Neural cell (in vitro differentiated cells): Measurements from ENCODE around the gene C10orf53. TPM values are rescaled to one million over a fixed set of nuclear protein-coding genes. Genes with fewer than 3 reads are reported as not detected.

Experiments
- H2AFZ ChIP-seq: fragments of 200-600, 300-800 bp; sonication (generic), shearing (Covaris generic); 2 replicates; pipeline ENCODE4 v1.6.0; 2014; ENCODE audit warnings: low read depth, mild to moderate bottlenecking, antibody characterized with exemption, low read length, moderate library complexity
- H3F3A ChIP-seq: fragments of 200-600 bp; shearing (Covaris generic); 2 replicates; pipeline ENCODE4 v1.6.1; 2016; ENCODE audit warnings: mild to moderate bottlenecking, moderate library complexity, mixed read lengths, antibody characterized with exemption, low read length; ENCODE audit not compliant: insufficient read depth, poor library complexity, severe bottlenecking
- H3K27ac ChIP-seq: fragments of 200-600, 300-800 bp; sonication (generic), shearing (Covaris generic); 2 replicates; pipeline ENCODE4 v1.5.1; 2014; ENCODE audit warnings: mild to moderate bottlenecking, low read length, moderate library complexity
- H3K27me3 ChIP-seq: fragments of 300-800, 200-600 bp; sonication (generic), shearing (Covaris generic); 2 replicates; pipeline ENCODE4 v1.6.0; 2014; ENCODE audit warnings: mild to moderate bottlenecking, low read depth, low read length, moderate library complexity; ENCODE audit not compliant: insufficient read depth
- H3K36me3 ChIP-seq: fragments of 300-800, 200-600 bp; sonication (generic), shearing (Covaris generic); 2 replicates; pipeline ENCODE4 v1.5.1; 2014; ENCODE audit warnings: mild to moderate bottlenecking, antibody characterized with exemption, low read length, moderate library complexity; ENCODE audit not compliant: insufficient read depth
- H3K4me2 ChIP-seq: fragments of 300-800, 200-600 bp; sonication (generic), shearing (Covaris generic); 2 replicates; pipeline ENCODE4 v1.6.0; 2014; ENCODE audit warnings: mild to moderate bottlenecking, low read length
- H3K4me3 ChIP-seq: fragments of 300-800, 200-600 bp; sonication (generic), shearing (Covaris generic); 2 replicates; pipeline ENCODE4 v1.5.1; 2014; ENCODE audit warnings: mild to moderate bottlenecking, low read length, moderate library complexity
- H3K79me2 ChIP-seq: fragments of 200-600 bp; shearing (Covaris generic); replicated peaks from 2 replicates; pipeline ENCODE4 v1.6.0; 2014; ENCODE audit warnings: mild to moderate bottlenecking, low read length, moderate library complexity; ENCODE audit not compliant: insufficient read depth
- H3K9ac ChIP-seq: fragments of 300-800, 200-600 bp; sonication (generic), shearing (Covaris generic); 2 replicates; pipeline ENCODE4 v1.6.1; 2016; ENCODE audit warnings: mild to moderate bottlenecking, low read length, mixed read lengths
- H3K9me2 ChIP-seq: fragments of 200-600 bp; shearing (Covaris generic); 2 replicates; pipeline ENCODE4 v1.6.1; 2016; ENCODE audit warnings: mild to moderate bottlenecking, low read length, mixed read lengths; ENCODE audit not compliant: insufficient read depth
- H3K9me3 ChIP-seq: fragments of 200-600, 300-800 bp; sonication (generic), shearing (Covaris generic); 2 replicates; pipeline ENCODE4 v1.6.1; 2016; ENCODE audit warnings: mild to moderate bottlenecking, mixed run types, low read length, moderate library complexity, mixed read lengths
- H4K20me1 ChIP-seq: fragments of 200-600 bp; shearing (Covaris generic); 2 replicates; pipeline ENCODE4 v1.6.1; 2016; ENCODE audit warnings: mild to moderate bottlenecking, mixed run types; ENCODE audit not compliant: insufficient read depth
- CTCF ChIP-seq: fragments of 450-650 bp; IDR thresholded peaks from 2 replicates; pipeline ENCODE4 v1.5.1; 2014; ENCODE audit warnings: antibody characterized with exemption, mild to moderate bottlenecking, moderate library complexity; ENCODE audit not compliant: poor library complexity, severe bottlenecking
- EP300 ChIP-seq: fragments of 450-650 bp; conservative IDR thresholded peaks from 2 replicates; pipeline ENCODE4 v1.6.1; 2014; ENCODE audit warnings: antibody characterized with exemption, mild to moderate bottlenecking, moderate library complexity; ENCODE audit not compliant: poor library complexity, severe bottlenecking
- EZH2 ChIP-seq: fragments of 200-600, 300-800 bp; shearing (Covaris generic), sonication (generic); IDR thresholded peaks from 2 replicates; pipeline ENCODE4 v1.6.1; 2014; ENCODE audit warnings: antibody characterized with exemption, low read length, borderline replicate concordance, mild to moderate bottlenecking; ENCODE audit not compliant: insufficient read depth, poor library complexity, severe bottlenecking
- MXI1 ChIP-seq: fragments of 450-650 bp; conservative IDR thresholded peaks from 2 replicates; pipeline ENCODE4 v1.6.1; 2014; ENCODE audit warnings: antibody characterized with exemption, mild to moderate bottlenecking; ENCODE audit not compliant: poor library complexity, severe bottlenecking
- POLR2AphosphoS5 ChIP-seq: IDR thresholded peaks from 2 replicates; pipeline ENCODE4 v1.6.1; 2012
- RAD21 ChIP-seq: fragments of 450-650 bp; conservative IDR thresholded peaks from 2 replicates; pipeline ENCODE4 v1.6.1; 2014; ENCODE audit warnings: antibody characterized with exemption, mild to moderate bottlenecking, moderate library complexity
- REST ChIP-seq: IDR thresholded peaks from 2 replicates; pipeline ENCODE4 v1.6.1; 2012; ENCODE audit warnings: borderline replicate concordance
- SMC3 ChIP-seq: fragments of 450-650 bp; conservative IDR thresholded peaks from 2 replicates; pipeline ENCODE4 v1.6.1; 2014; ENCODE audit warnings: antibody characterized with exemption, mild to moderate bottlenecking, moderate library complexity; ENCODE audit not compliant: poor library complexity
- TAF1 ChIP-seq: IDR thresholded peaks from 2 replicates; pipeline ENCODE4 v1.6.1; 2012; ENCODE audit warnings: low read depth
- polyA plus RNA-seq: library from polyadenylated mRNA; depleted of rRNA; stranded (reverse); fragments of >200 nt; gene quantifications from 2 replicates; pipeline ENCODE4 v1.2.3, GENCODE V29; 2014

The C10orf53 gene
- polyA plus RNA-seq, 1 donor from 2014 or later, result not detected

- H3K9ac ChIP-seq, result no peak overlapping the region
- no peaks in the 10 kb centered on the region for H4K20me1 ChIP-seq
- TF ChIP-seq EP300 (no peak), EZH2 (no peak), CTCF (no peak), RAD21 (no peak), REST (no peak), MXI1 (no peak), POLR2AphosphoS5 (no peak), TAF1 (no peak), SMC3 (no peak)
- no peak overlapping the region for H2AFZ ChIP-seq
- no peaks in the 10 kb centered on the region for H3K9me3 ChIP-seq
- no peak overlapping the region for H3K4me2 ChIP-seq
- H3F3A ChIP-seq, result no peaks in the 10 kb centered on the region
- no peaks in the 10 kb centered on the region for H3K79me2 ChIP-seq
- H3K27ac ChIP-seq, result no peak overlapping the region
- no peaks in the 10 kb centered on the region for H3K9me2 ChIP-seq
- no peaks in the 10 kb centered on the region for H3K36me3 ChIP-seq
- H3K27me3 ChIP-seq, result no peaks in the 10 kb centered on the region
- no peak overlapping the region for H3K4me3 ChIP-seq
These were observed 36.0 kb upstream of the C10orf53 start for GRCh38 chr10:49643241-49644034.

- Histone ChIP-seq H3K27ac (no peak overlapping the region), H3K79me2 (no peaks in the 10 kb centered on the region), H3K9me3 (no peaks in the 10 kb centered on the region), H3K4me3 (no peak overlapping the region), H3K9me2 (no peaks in the 10 kb centered on the region), H3K36me3 (no peaks in the 10 kb centered on the region), H3K9ac (no peak overlapping the region), H3K27me3 (no peaks in the 10 kb centered on the region), H2AFZ (no peak overlapping the region), H3F3A (no peaks in the 10 kb centered on the region), H4K20me1 (no peaks in the 10 kb centered on the region), H3K4me2 (no peak overlapping the region)
- TF ChIP-seq POLR2AphosphoS5 (no peak), SMC3 (no peak), REST (no peak), CTCF (no peak), EZH2 (no peak), TAF1 (no peak)
These were observed 35.3 kb upstream of the C10orf53 start for GRCh38 chr10:49644035-49644646.
